CD4-positive, alpha-beta T cell treated with Interleukin-1 beta for 1 hour (primary cell): ENCODE data around the gene SFTPA2.
"Not testable (repeated sequence)": the region's sequence is repeated elsewhere in the genome, so short reads cannot be mapped to it uniquely, and the experiment has no call there.

Source experiments
- DNase-seq, 2 donors: peaks; one replicate each; pipeline ENCODE4 v3.0.0-alpha.2; 2020 to 2022

The SFTPA2 gene

DNA sequence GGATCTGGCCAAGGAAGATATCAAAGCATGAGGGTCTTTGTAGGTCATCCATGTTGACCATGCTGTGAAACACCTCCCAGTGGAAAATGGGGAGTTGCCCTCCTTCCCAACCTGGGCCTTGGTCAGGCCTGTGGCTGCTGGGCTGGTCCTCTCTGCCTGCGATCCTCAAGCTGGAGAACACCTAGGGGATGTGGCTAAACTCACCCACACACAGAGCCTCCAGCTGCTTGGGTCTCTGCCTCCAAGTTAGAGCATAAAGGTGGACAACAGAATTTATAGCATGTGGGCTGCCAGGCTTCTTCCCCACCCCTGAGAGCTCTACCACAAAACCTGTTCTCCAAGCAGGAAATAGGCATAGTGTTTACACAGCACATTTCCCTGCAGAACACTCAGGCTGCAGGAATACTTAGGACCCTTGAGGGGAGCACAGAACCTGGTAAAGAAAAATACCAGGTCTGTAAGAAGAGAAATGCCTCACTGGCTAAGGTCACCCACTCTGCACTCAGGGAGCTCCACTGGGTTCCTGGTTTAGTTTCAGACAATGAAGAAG lies at the start of gene SFTPA2:
Gene SFTPA2, minus strand, starts transcription at position 248 of the 550 bp plus-strand sequence. CDS start 924 bp downstream, outside the sequence.
- DNase-seq: no peak

GRCh38 chr10:79608505-79609375 lies 48.5 kb upstream of the SFTPA2 start:
- DNase-seq: peak; percentile 15 to 20

DNA sequence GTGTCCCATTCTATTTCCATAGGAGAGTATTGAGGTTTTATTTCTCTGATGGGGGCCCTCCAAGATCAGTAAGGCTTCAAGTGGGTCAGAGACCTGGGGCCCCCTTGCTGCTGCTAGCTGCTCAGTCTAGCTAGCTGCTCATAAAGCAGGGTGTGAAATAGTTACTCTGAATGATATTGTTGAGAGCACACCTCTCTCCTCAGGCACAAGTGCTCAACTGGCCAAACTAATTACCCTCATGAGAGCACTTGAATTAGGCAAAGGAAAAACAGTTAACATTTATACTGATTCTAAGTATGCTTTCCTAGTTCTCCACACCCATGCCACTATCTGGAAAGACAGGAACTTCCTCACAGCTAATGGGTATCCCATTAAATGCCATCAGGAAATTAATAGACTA lies 45.1 kb upstream of the SFTPA2 start:
- DNase-seq: no peak

GRCh38 chr10:79604294-79604693 lies 44.1 kb upstream of the SFTPA2 start:
- no peak for DNase-seq

DNA sequence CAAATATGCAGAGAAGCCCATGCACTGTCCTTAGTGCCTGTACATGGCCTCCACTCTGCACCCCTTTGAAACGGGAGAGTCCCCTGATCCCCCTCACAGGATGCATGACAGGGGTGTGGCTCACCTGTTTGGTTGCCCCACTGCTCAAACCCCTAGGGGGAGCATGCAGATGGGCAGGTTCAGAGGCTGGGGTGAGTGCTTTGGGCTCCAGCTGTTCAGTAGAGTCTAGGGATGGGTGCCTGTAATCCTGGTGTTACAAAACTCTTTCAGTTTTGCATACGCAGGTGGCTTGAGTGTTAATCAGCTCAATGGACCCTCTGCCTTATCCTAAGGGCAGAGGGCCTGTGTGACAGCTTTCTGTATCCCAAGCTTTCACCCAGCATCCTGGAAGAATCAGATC lies 42.7 kb upstream of the SFTPA2 start:
- DNase-seq: no peak

DNA sequence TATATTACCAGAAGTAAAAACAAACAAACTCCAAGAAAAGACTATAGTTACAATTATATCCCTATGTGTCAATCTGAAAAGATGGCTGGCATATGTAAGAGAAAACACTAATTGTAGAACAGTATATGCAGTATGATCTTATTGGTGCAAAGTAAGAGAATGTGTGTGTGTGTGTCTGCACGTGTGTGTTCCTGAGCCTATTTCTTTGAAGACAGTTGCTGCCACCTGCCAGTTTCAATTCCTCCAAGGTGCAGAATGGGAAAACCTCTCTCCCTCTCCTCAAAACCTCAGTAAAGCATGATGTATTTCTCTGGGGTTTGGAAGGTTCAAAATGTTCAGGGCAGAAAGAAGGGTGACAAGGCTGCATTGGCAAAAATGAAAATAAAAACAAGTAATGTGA lies 41.7 kb upstream of the SFTPA2 start:
- no peak for DNase-seq

- DNase-seq: not testable (repeated sequence)
Observed at GRCh38 chr10:79599644-79600043, 39.4 kb upstream of the SFTPA2 start.

DNA sequence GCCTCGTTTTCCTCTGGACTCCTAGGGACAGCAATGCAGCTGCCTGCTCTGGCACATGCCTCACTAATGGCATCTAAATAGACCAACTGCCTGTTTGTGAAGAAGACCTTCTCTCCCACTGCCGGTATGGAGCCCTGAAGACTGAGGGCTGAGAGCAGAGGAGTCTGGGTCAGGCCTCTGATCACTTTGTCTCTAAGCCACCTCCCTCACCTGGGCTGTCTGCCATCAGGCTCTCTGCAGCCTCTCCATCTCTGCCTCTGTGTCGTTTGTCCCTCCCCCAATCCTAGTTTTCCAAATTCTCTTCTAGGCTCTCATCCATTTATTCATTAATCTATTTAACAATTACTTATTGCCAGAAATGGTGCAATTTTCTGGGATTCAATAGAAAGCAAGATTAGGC lies 35.3 kb upstream of the SFTPA2 start:
- no peak for DNase-seq

DNA sequence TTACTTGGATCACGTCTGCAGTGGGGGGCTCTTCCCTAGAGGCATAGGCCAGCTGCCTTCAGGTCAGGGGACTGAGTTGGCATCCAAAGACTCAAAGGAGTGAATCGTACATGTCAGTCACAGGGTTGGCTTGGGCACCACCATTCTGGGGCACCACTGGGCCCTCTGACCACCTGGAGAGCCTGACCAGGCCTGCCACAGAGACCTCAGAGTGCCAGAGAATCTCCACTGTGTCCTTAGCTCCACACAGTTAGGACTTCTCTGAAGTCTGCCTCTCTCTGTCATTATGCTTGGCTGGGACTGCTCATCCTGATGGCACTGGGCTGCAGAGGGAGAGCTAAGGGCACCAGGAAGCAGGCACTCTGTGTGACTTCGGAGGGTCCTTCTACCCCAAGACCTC lies 34.4 kb upstream of the SFTPA2 start:
- not testable (repeated sequence) for DNase-seq

GRCh38 chr10:79593377-79593776 lies 33.2 kb upstream of the SFTPA2 start:
- DNase-seq: no peak

- no peak for DNase-seq
Observed at GRCh38 chr10:79588800-79589199, 28.6 kb upstream of the SFTPA2 start.

GRCh38 chr10:79586933-79587332 lies 26.7 kb upstream of the SFTPA2 start:
- no peak for DNase-seq

GRCh38 chr10:79585870-79586527 lies 25.8 kb upstream of the SFTPA2 start:
- DNase-seq: no peak

- no peak for DNase-seq
Observed at GRCh38 chr10:79583488-79584024, 23.3 kb upstream of the SFTPA2 start.

DNA sequence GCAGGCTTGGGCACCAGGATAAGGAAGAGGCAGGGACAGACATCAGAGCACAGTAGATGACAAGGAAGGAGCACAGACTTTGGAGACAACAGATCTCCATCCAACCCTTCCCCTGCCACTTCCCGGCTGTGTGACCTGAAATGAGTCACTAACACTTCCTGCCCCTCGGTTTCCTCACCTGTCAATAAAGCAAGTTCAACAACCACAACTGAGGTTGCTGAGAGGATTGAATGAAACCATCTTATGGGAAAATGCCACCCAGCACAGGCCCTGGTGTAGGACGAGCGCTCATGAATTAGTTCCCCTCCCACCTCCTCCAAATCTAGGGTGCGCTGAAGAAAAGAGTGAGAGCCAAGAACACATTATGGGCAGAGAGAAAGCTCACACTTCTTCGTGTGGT lies 22.7 kb upstream of the SFTPA2 start:
- not testable (repeated sequence) for DNase-seq

DNA sequence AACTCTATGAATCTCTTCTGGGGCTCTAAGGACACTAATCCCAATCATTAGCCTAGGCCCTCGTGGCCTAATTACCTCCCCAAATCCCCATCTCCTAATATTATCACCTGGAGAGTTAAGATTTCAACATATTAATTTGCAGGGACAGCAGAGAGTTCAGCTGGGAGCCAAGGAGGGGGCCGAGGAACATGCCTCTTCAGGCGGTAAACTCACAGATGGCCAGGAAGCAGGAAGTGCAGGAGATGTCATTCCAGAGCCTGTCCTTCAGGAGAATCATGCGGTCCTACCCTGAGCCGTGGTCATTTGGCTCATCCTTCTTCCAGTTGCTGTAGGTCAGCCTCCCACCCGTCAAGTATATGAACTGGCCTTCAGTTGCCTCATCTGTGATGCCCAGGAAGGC lies 21.9 kb upstream of the SFTPA2 start:
- no peak for DNase-seq

- DNase-seq: no peak
Observed at GRCh38 chr10:79581044-79581443, 20.8 kb upstream of the SFTPA2 start.

GRCh38 chr10:79579361-79579760 lies 19.2 kb upstream of the SFTPA2 start:
- DNase-seq: no peak

DNA sequence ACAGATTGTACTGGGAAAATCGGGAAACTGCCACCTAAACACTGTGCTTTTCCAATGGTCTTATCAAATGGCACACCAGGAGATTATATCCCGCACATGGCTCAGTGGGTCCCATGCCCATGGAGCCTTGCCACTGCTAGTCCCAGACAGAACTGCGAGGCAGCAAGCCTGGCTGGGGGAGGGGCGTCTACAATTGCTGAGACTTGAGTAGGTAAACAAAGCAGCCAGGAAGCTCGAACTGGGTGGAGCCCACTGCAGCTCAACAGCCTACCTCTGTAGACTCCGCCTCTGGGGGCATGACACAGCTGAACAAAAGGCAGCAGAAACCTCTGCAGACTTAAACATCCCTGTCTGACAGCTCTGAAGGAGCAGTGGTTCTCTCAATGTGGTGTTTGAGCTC lies 10.4 kb upstream of the SFTPA2 start:
- DNase-seq: not testable (repeated sequence)

GRCh38 chr10:79563426-79563825 lies 3.2 kb upstream of the SFTPA2 start:
- DNase-seq: no peak

GRCh38 chr10:79562135-79562756 lies 2.0 kb upstream of the SFTPA2 start:
- DNase-seq: peak; percentile 43 to 55

DNA sequence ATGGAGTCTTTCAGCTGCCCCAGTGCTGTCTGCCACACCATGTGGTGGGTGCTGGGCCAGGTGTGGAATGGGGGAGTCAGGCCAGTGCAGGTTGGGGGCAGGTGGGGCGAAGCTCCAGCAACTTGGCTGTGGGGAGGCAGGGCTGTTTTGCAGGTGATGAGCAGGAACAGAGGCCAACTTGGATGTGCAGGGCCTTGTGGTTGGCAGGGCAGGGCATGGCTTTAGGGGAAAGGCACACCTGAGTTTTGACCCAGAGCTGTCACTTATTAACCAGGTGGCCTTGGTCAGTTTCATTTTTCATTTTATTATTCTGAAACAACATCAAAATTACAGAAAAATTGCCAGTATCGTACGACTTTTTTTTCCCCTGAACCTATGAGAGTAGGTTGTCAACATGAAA lies 1.1 kb upstream of the SFTPA2 start:
- DNase-seq: no peak

DNA sequence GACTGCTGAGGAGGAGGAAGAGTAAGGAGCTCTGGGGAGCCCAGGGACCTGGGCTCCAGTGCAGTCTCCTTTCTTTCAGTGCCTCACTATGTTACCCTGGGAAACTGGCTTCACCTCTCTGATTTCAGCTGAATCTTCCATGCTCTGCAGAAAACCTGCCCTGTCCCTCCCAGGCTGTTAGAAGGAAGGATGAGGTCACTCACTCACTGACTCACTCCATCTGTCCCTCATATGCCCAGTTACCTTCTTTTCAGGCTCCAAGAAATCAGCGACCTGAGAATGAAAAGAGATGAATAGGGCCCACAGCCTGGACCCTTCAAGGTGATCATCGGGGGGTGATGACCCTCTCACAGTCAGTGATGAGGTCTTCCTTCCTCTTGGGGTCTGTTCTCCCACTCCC lies 481 bp downstream of the SFTPA2 start:
- DNase-seq: no peak
